Liver (tissue), 3 donors: ENCODE data around the gene C22orf23.

ENCODE experiments used
- ATF3 ChIP-seq: IDR thresholded peaks from 2 replicates; pipeline ENCODE4 v1.6.1; 2016; ENCODE audit warnings: antibody characterized with exemption
- CTCF ChIP-seq: fragments of 150-350 bp; IDR thresholded peaks from 2 replicates; pipeline ENCODE4 v1.5.1; 2017; ENCODE audit warnings: improper control_type of control experiment, low read depth, low read length; ENCODE audit not compliant: missing input control
- EGR1 ChIP-seq, 2 donors: IDR thresholded peaks; 2 replicates each; pipeline ENCODE4 v1.6.1; 2016 to 2018; ENCODE audit warnings: antibody characterized with exemption in 2 of 2, low read depth in 2 of 2
- FOXA1 ChIP-seq: IDR thresholded peaks from 2 replicates; pipeline ENCODE4 v1.6.1; 2016; ENCODE audit warnings: antibody characterized with exemption
- GABPA ChIP-seq, 2 donors: IDR thresholded peaks in 1 of 2; conservative IDR thresholded peaks in 1 of 2; 2 replicates each; pipeline ENCODE4 v1.6.1; 2016; ENCODE audit warnings: antibody characterized with exemption in 2 of 2, mild to moderate bottlenecking in 1 of 2, moderate library complexity in 1 of 2
- JUND ChIP-seq, 2 donors: IDR thresholded peaks; 2 replicates each; pipeline ENCODE4 v1.6.1; 2016; ENCODE audit warnings: antibody characterized with exemption in 2 of 2
- MAX ChIP-seq: IDR thresholded peaks from 2 replicates; pipeline ENCODE4 v1.6.1; 2016; ENCODE audit warnings: antibody characterized with exemption
- RAD21 ChIP-seq, 2 donors: IDR thresholded peaks; 2 replicates each; pipeline ENCODE4 v1.6.1; 2016; ENCODE audit warnings: antibody characterized with exemption in 2 of 2, mild to moderate bottlenecking in 2 of 2
- REST ChIP-seq: IDR thresholded peaks from 2 replicates; pipeline ENCODE4 v1.6.1; 2016; ENCODE audit warnings: antibody characterized with exemption, mild to moderate bottlenecking
- SP1 ChIP-seq: IDR thresholded peaks from 2 replicates; pipeline ENCODE4 v1.6.1; 2018; ENCODE audit warnings: antibody characterized with exemption, mild to moderate bottlenecking
- TAF1 ChIP-seq: conservative IDR thresholded peaks from 2 replicates; pipeline ENCODE4 v1.6.1; 2016; ENCODE audit warnings: antibody characterized with exemption, mild to moderate bottlenecking
- YY1 ChIP-seq: IDR thresholded peaks from 2 replicates; pipeline ENCODE4 v1.6.1; 2016; ENCODE audit warnings: antibody characterized with exemption, mild to moderate bottlenecking
- donor health status: healthy.
- donor health status: healthy.

- TF ChIP-seq ATF3 (no peak), TAF1 (no peak), CTCF (no peak), SP1 (no peak), REST (no peak), MAX (no peak), GABPA (IDR thresholded peaks at IDR 0.05 in 1 of 2, conservative IDR thresholded peaks at IDR 0.05 in 1 of 2) (no peak), JUND (IDR thresholded peaks at IDR 0.05) (no peak), FOXA1 (no peak), YY1 (no peak), RAD21 (IDR thresholded peaks at IDR 0.05) (no peak), EGR1 (IDR thresholded peaks at IDR 0.05; ENCODE audit: low read depth in 2 of 2) (no peak)
Observed at GRCh38 chr22:37959231-37959825, 5.9 kb upstream of the C22orf23 start.
